ENCODE measurements around the gene EIF4A3.

EIF4A3 gene

GRCh38 chr17:80111702-80112470 lies 35.0 kb downstream of the EIF4A3 start:
- DNase-seq, result no peak

- no peak for DNase-seq
Observed at GRCh38 chr17:80110927-80111701, 35.8 kb downstream of the EIF4A3 start.

- no peak for DNase-seq
Observed at GRCh38 chr17:80110447-80110812, 36.5 kb downstream of the EIF4A3 start.

- no peak for DNase-seq
Observed at GRCh38 chr17:80109713-80110446, 37.0 kb downstream of the EIF4A3 start.

- no peak for DNase-seq
Observed at GRCh38 chr17:80109066-80109660, 37.8 kb downstream of the EIF4A3 start.

- no peak for DNase-seq
Observed at GRCh38 chr17:80108036-80108971, 38.6 kb downstream of the EIF4A3 start.

- no peak for DNase-seq
Observed at GRCh38 chr17:80107231-80108021, 39.5 kb downstream of the EIF4A3 start.

GRCh38 chr17:80106751-80107150 lies 40.2 kb downstream of the EIF4A3 start:
- DNase-seq, result no peak

- no peak for DNase-seq
Observed at GRCh38 chr17:80106176-80106575, 40.8 kb downstream of the EIF4A3 start.

GRCh38 chr17:80105762-80106161 lies 41.2 kb downstream of the EIF4A3 start:
- no peak for DNase-seq

- DNase-seq, result no peak
Observed at GRCh38 chr17:80104956-80105375, 42.0 kb downstream of the EIF4A3 start.

GRCh38 chr17:80104321-80104955 lies 42.5 kb downstream of the EIF4A3 start:
- no peak for DNase-seq

GRCh38 chr17:80103449-80104085 lies 43.4 kb downstream of the EIF4A3 start:
- no peak for DNase-seq

- no peak for DNase-seq
Observed at GRCh38 chr17:80102664-80103448, 44.1 kb downstream of the EIF4A3 start.

GRCh38 chr17:80101946-80102663 lies 44.8 kb downstream of the EIF4A3 start:
- DNase-seq, result peak in 1 of 2 donors; percentile 27

GRCh38 chr17:80101011-80101945 lies 45.6 kb downstream of the EIF4A3 start, which contains the start of gene GAA:
TSS of gene GAA (plus strand) at chr17:80101581. CDS start at chr17:80104587, 3,006 bp downstream.
- DNase-seq, result peak; percentile 86 to 93

GRCh38 chr17:80100035-80100323 lies 46.9 kb downstream of the EIF4A3 start:
- no peak for DNase-seq
